ENCODE results near the gene ACTR8.

GRCh38 chr3:53846134-53846850 is 35.7 kb downstream of the ACTR8 start, which contains the start of the genes CHDH and IL17RB:
- TF ChIP-seq CTCF (IDR thresholded peaks at IDR 0.05) (no peak), POLR2A (IDR thresholded peaks at IDR 0.05) (no peak)
